ENCODE results near the gene BRCC3. TPM values are rescaled to one million over a fixed set of nuclear protein-coding genes. Genes with fewer than 3 reads are reported as not detected.

Gene BRCC3
- total and polyA plus RNA-seq, 2 experiments from 2014 or later: 8.1 to 27.1 TPM

DNA sequence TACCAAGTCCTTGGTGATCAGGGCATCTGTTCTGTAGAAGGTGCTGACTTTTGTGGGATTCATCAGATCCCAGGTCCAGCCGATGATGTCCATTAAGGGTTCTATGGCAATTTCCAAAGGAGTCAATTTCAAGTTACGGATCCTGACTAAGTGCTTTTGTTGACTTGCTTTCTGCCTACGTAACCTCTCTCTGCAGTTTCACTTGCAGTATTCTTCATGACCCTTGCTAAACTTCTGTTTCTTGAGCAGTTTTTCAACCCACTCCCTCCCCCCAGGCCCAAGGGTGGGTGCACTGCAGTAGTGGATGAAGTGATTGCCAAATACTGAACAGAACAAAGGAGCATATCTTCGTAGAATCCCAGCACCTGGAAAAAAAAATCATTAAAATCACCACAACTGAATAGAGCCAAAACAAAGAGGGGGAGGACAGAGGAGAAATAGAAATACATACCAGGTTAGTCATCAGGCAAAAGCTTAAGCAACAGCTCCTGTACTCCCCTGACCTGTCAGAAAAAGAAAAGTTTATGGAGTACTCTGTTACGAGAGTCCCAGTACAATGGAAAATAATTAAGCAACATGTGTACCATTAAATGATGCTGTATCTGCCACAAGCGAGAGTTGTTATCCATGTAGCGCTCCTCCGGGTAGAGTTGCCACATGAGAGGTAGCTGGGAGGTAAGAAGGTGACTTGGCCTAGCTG, 6.1 kb upstream of the BRCC3 start:
- DNase-seq: peak; percentile 68
- Histone ChIP-seq H2AFZ (no peak overlapping the region), H3K9ac (no peak overlapping the region), H4K20me1 (ENCODE audit: insufficient read depth) (no peaks in the 10 kb centered on the region), H3F3A (ENCODE audit: insufficient read depth) (peaks cover 16% of the 10 kb centered on the region; the same call in 1 of the 2 replicates), H3K4me1 (ENCODE audit: insufficient read depth) (peaks cover 32% of the 10 kb centered on the region), H3K9me2 (ENCODE audit: insufficient read depth) (no peaks in the 10 kb centered on the region), H3K79me2 (ENCODE audit: insufficient read depth) (peaks cover 46% of the 10 kb centered on the region), H3K9me3 (ENCODE audit: low read depth) (no peaks in the 10 kb centered on the region), H3K36me3 (ENCODE audit: low read depth) (no peaks in the 10 kb centered on the region), H3K27ac (peak overlapping the region; percentile 51), H3K4me2 (ENCODE audit: unreplicated experiment) (no peak overlapping the region), H3K4me3 (peak overlapping the region; percentile 57), H3K27me3 (replicated peaks; ENCODE audit: insufficient read depth) (no peaks in the 10 kb centered on the region)
- WGBS, 2 experiments (ENCODE audit: low coverage in 1 of 2, low lambda C conversion rate in 2 of 2, missing lambda C conversion rate in 2 of 2): 67% methylated on average over 8 of the region's 8 CpGs
- TF ChIP-seq EZH2phosphoT487 (IDR thresholded peaks at IDR 0.05; ENCODE audit: insufficient read depth, low read depth) (no peak), EZH2 (IDR thresholded peaks at IDR 0.05; ENCODE audit: insufficient read depth, poor library complexity, severe bottlenecking) (no peak)
- in situ Hi-C loops (cut with MboI): loop anchor here (10.0 kb wide), 1 partner anchor 80 kb away; no protein-coding TSS in a partner anchor

DNA sequence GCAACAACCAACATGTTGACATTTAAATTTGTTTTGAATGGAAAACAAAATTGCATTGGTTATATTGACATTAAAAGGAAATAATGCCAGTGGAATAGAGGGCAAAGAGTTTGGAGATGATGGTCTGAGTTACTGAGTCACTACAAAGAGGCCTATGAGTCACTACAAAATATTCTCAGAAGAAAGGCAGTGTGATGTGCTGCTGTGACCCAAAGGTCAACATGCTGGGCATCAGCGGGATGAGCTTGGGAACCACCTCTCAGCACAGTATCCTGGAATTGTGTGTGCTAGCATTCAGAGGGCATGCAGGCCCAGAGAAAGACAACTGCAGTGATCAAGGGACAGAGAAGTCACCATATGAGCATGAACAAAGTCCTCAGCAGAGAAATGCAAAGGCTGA, 3.1 kb upstream of the BRCC3 start:
- WGBS, 2 experiments (ENCODE audit: low coverage in 1 of 2, low lambda C conversion rate in 2 of 2, missing lambda C conversion rate in 2 of 2): 0% methylated on average over 1 of the region's 1 CpG
- Histone ChIP-seq H3K9ac (peak overlapping the region; percentile 32; the same call in 1 of the 2 replicates), H3K9me3 (ENCODE audit: low read depth) (no peaks in the 10 kb centered on the region), H3K36me3 (ENCODE audit: low read depth) (no peaks in the 10 kb centered on the region), H3K4me3 (no peak overlapping the region), H3K79me2 (ENCODE audit: insufficient read depth) (peaks cover 65% of the 10 kb centered on the region), H3K4me1 (ENCODE audit: insufficient read depth) (peaks cover 38% of the 10 kb centered on the region), H3K4me2 (ENCODE audit: unreplicated experiment) (no peak overlapping the region), H3K27me3 (replicated peaks; ENCODE audit: insufficient read depth) (no peaks in the 10 kb centered on the region), H2AFZ (no peak overlapping the region), H3F3A (ENCODE audit: insufficient read depth) (peaks cover 22% of the 10 kb centered on the region; the same call in 1 of the 2 replicates), H3K9me2 (ENCODE audit: insufficient read depth) (no peaks in the 10 kb centered on the region), H4K20me1 (ENCODE audit: insufficient read depth) (no peaks in the 10 kb centered on the region), H3K27ac (peak overlapping the region; percentile 76)
- in situ Hi-C loops (cut with MboI): loop anchor here (10.0 kb wide), 1 partner anchor 83 kb away; no protein-coding TSS in a partner anchor
- TF ChIP-seq EZH2 (IDR thresholded peaks at IDR 0.05; ENCODE audit: insufficient read depth, poor library complexity, severe bottlenecking) (no peak), EZH2phosphoT487 (IDR thresholded peaks at IDR 0.05; ENCODE audit: insufficient read depth, low read depth) (no peak)
- DNase-seq: peak; percentile 80

DNA sequence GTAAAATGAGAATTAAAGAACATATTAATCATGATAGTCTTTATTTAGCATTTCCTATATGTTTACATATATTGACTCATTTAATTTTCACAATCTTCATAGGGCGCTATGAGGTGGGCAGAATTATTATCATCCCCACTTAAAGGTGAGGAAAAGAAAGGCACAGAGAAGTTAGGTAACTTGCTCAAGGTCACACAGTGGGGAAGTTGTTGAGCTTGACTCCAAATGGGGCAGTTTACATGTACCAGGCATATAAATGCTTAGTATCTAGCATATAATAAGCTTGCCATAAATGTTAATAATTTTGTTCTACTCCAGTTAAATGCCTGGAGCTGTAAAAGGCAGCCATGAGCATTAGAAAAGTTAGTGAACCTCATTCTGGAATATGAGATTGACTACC, 1.9 kb upstream of the BRCC3 start:
- TF ChIP-seq EZH2 (IDR thresholded peaks at IDR 0.05; ENCODE audit: insufficient read depth, poor library complexity, severe bottlenecking): no peak
- TF ChIP-seq EZH2phosphoT487 (IDR thresholded peaks at IDR 0.05; ENCODE audit: insufficient read depth, low read depth): no peak
- WGBS, 2 experiments (ENCODE audit: low coverage in 1 of 2, low lambda C conversion rate in 2 of 2, missing lambda C conversion rate in 2 of 2): 100% methylated on average over 1 of the region's 1 CpG
- no peak for DNase-seq
- H3K36me3 ChIP-seq (ENCODE audit: low read depth): no peaks in the 10 kb centered on the region
- peak overlapping the region; percentile 76; the same call in 1 of the 2 replicates for H3K27ac ChIP-seq
- H3K9ac ChIP-seq: peak overlapping the region; percentile 97
- H3K4me1 ChIP-seq (ENCODE audit: insufficient read depth): peaks cover 42% of the 10 kb centered on the region
- in situ Hi-C loops (cut with MboI): loop anchor here (10.0 kb wide), 1 partner anchor 85 kb away; no protein-coding TSS in a partner anchor
- H2AFZ ChIP-seq: peak overlapping the region; percentile 93; the same call in 1 of the 2 replicates
- H3K4me3 ChIP-seq: peak overlapping the region; percentile 92
- H3K9me2 ChIP-seq (ENCODE audit: insufficient read depth): no peaks in the 10 kb centered on the region
- peak overlapping the region; percentile 82 for H3K4me2 ChIP-seq (ENCODE audit: unreplicated experiment)
- no peaks in the 10 kb centered on the region for H4K20me1 ChIP-seq (ENCODE audit: insufficient read depth)
- no peaks in the 10 kb centered on the region for H3K9me3 ChIP-seq (ENCODE audit: low read depth)
- peaks cover 77% of the 10 kb centered on the region for H3K79me2 ChIP-seq (ENCODE audit: insufficient read depth)
- no peaks in the 10 kb centered on the region for H3K27me3 ChIP-seq (replicated peaks; ENCODE audit: insufficient read depth)
- H3F3A ChIP-seq (ENCODE audit: insufficient read depth): peaks cover 26% of the 10 kb centered on the region; the same call in 1 of the 2 replicates

DNA sequence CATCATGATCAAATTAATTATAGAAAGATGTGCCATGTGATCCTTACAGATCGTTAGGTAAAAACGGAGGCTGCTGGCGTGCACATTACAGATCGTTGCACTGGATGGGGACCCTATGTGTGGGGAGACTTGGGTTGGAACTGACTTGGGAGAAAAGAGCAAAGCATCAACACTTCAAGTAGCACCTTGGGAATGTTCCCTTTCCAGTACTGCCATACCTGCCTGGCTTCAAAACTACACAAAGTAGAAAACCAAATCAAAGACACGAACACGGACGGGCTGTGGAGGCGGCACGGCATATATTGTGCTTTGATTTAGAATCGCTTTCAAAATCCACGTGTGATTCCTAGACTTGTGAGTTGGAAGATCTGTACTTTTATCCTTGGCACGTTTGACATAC, 1.3 kb upstream of the BRCC3 start:
- Histone ChIP-seq H4K20me1 (ENCODE audit: insufficient read depth) (no peaks in the 10 kb centered on the region), H3K4me1 (ENCODE audit: insufficient read depth) (peaks cover 40% of the 10 kb centered on the region), H3K4me2 (ENCODE audit: unreplicated experiment) (peak overlapping the region; percentile 82), H3K27me3 (replicated peaks; ENCODE audit: insufficient read depth) (no peaks in the 10 kb centered on the region), H3K9me3 (ENCODE audit: low read depth) (no peaks in the 10 kb centered on the region), H3K9me2 (ENCODE audit: insufficient read depth) (no peaks in the 10 kb centered on the region), H2AFZ (peak overlapping the region; percentile 93), H3K9ac (peak overlapping the region; percentile 97), H3K36me3 (ENCODE audit: low read depth) (no peaks in the 10 kb centered on the region), H3K79me2 (ENCODE audit: insufficient read depth) (peaks cover 77% of the 10 kb centered on the region), H3K27ac (peak overlapping the region; percentile 96), H3K4me3 (peak overlapping the region; percentile 92), H3F3A (ENCODE audit: insufficient read depth) (peaks cover 26% of the 10 kb centered on the region; the same call in 1 of the 2 replicates)
- TF ChIP-seq EZH2 (IDR thresholded peaks at IDR 0.05; ENCODE audit: insufficient read depth, poor library complexity, severe bottlenecking): no peak
- no peak for TF ChIP-seq EZH2phosphoT487 (IDR thresholded peaks at IDR 0.05; ENCODE audit: insufficient read depth, low read depth)
- DNase-seq: peak; percentile 24
- 1 to 2% methylated on average over 12 of the region's 12 CpGs for WGBS, 2 experiments (ENCODE audit: low coverage in 1 of 2, low lambda C conversion rate in 2 of 2, missing lambda C conversion rate in 2 of 2)
- in situ Hi-C loops (cut with MboI): no loop called here
